SK-N-SH (cell line): Measurements from ENCODE around the gene BBX.

Source experiments
- TF ChIP-seq, protein P1 (sequence below): IDR thresholded peaks from 2 replicates; pipeline ENCODE4 v1.4.0; 2012; ENCODE audit warnings: low read depth, borderline replicate concordance
- TF ChIP-seq, protein P2 (sequence below): fragments of 200-600 bp; sonication (generic); IDR thresholded peaks from 2 replicates; pipeline ENCODE4 v1.6.1; 2017; ENCODE audit warnings: antibody characterized with exemption, mild to moderate bottlenecking, moderate library complexity
- TF ChIP-seq, protein P3 (sequence below): IDR thresholded peaks from 2 replicates; pipeline ENCODE4 v1.4.0; 2012; ENCODE audit warnings: low read depth, borderline replicate concordance
- TF ChIP-seq, protein P4 (sequence below): IDR thresholded peaks from 2 replicates; pipeline ENCODE4 v1.4.0; 2012; ENCODE audit warnings: low read depth

DNA sequence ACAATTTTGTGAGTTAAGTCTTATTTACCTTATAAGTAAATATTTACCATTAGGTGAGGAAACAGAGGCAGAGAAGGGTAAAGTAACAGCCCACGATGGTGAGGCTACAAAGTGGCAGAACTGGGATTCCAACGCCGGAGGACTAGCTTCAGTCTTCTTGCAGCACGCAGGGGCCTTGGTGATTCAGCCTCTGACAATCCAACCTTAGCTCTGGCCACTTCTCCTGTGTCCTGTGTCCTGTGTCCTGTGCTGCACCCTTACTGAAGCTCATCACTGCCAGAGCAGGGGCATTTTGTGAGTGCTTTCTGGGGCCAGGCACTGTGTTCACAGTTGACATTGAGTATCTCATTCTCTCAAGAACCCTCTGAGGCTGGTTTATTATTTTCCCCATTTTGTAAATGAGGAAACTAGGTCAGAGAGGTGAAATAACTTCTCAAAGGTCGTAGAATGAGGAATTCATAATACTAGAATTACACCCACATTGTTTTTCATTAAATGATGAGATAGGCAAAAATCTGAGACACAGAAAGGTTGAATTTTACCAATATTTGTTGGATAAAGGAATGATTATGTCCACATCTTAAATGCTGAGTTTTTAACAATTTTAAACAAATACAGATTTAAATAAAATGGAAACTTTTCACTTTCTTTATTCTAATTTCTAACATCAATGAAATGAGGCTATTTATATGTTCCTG is 215.9 kb downstream of the BBX start:
- TF ChIP-seq, protein P1, sequence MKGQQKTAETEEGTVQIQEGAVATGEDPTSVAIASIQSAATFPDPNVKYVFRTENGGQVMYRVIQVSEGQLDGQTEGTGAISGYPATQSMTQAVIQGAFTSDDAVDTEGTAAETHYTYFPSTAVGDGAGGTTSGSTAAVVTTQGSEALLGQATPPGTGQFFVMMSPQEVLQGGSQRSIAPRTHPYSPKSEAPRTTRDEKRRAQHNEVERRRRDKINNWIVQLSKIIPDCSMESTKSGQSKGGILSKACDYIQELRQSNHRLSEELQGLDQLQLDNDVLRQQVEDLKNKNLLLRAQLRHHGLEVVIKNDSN: no peak
- TF ChIP-seq, protein P2, sequence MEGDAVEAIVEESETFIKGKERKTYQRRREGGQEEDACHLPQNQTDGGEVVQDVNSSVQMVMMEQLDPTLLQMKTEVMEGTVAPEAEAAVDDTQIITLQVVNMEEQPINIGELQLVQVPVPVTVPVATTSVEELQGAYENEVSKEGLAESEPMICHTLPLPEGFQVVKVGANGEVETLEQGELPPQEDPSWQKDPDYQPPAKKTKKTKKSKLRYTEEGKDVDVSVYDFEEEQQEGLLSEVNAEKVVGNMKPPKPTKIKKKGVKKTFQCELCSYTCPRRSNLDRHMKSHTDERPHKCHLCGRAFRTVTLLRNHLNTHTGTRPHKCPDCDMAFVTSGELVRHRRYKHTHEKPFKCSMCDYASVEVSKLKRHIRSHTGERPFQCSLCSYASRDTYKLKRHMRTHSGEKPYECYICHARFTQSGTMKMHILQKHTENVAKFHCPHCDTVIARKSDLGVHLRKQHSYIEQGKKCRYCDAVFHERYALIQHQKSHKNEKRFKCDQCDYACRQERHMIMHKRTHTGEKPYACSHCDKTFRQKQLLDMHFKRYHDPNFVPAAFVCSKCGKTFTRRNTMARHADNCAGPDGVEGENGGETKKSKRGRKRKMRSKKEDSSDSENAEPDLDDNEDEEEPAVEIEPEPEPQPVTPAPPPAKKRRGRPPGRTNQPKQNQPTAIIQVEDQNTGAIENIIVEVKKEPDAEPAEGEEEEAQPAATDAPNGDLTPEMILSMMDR: no peak
- TF ChIP-seq, protein P3, sequence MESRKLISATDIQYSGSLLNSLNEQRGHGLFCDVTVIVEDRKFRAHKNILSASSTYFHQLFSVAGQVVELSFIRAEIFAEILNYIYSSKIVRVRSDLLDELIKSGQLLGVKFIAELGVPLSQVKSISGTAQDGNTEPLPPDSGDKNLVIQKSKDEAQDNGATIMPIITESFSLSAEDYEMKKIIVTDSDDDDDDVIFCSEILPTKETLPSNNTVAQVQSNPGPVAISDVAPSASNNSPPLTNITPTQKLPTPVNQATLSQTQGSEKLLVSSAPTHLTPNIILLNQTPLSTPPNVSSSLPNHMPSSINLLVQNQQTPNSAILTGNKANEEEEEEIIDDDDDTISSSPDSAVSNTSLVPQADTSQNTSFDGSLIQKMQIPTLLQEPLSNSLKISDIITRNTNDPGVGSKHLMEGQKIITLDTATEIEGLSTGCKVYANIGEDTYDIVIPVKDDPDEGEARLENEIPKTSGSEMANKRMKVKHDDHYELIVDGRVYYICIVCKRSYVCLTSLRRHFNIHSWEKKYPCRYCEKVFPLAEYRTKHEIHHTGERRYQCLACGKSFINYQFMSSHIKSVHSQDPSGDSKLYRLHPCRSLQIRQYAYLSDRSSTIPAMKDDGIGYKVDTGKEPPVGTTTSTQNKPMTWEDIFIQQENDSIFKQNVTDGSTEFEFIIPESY: no peak
- TF ChIP-seq, protein P4, sequence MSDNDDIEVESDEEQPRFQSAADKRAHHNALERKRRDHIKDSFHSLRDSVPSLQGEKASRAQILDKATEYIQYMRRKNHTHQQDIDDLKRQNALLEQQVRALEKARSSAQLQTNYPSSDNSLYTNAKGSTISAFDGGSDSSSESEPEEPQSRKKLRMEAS: no peak
